ENCODE measurements around the gene PARPBP.
A peak's percentile ranks its signal among the peaks of the same experiment; 100 is the strongest.
"Not testable (repeated sequence)": the region's sequence is repeated elsewhere in the genome, so short reads cannot be mapped to it uniquely, and the experiment has no call there.

The PARPBP gene, protein sequence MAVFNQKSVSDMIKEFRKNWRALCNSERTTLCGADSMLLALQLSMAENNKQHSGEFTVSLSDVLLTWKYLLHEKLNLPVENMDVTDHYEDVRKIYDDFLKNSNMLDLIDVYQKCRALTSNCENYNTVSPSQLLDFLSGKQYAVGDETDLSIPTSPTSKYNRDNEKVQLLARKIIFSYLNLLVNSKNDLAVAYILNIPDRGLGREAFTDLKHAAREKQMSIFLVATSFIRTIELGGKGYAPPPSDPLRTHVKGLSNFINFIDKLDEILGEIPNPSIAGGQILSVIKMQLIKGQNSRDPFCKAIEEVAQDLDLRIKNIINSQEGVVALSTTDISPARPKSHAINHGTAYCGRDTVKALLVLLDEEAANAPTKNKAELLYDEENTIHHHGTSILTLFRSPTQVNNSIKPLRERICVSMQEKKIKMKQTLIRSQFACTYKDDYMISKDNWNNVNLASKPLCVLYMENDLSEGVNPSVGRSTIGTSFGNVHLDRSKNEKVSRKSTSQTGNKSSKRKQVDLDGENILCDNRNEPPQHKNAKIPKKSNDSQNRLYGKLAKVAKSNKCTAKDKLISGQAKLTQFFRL

DNA sequence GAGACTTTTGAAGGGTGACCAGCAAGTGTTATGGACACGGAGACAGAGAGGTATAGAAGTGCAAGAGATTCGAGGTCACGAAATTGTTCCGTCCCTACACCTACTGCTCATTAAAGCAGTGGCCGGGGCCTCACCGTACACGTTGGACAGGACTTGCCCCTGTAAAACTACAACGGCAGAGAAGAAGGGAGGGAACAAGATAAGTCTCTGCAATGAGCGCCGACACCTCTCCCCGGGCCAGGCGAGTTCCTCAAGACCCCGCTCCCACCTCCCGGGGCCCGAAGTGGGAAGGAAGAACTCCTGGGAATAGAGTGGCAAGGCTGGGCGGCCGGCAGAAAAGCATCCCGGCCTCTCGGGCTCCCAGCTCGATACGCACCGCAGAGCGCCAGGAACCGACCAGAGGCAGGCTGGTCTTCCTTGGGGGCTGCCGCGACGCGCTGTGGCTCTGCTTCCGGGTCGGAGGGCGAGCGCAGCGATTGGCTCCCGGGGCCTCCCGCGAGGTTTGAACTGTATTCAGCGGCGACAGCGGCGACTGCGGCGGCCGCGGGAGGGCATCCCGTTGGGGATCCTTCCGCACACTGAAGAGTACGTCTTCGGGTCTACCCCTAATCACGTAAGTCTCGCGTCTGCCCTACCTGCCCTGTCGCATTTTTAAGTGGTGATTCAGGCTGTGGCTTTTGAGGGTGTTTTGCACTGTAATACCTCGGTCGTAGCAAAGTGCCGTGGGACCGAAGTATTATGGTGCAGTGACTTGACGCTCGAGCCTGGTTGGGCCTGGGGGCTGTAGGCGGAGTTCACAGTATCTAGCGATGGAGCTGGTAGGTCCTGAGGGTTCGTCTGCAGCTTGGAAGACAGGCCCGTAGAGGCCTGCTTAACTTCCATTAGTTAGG is at the start of gene PARPBP, which contains the start of gene NUP37:
PARPBP (plus strand) TSS at position 510 of the 890 bp plus-strand sequence. CDS start 3,706 bp downstream, outside the sequence.
NUP37 (minus strand) TSS at position 441 of the 890 bp plus-strand sequence. CDS start 1,596 bp downstream, outside the sequence.
- no peak for TF ChIP-seq FOXK2 (IDR thresholded peaks at IDR 0.05)
- TF ChIP-seq L3MBTL2 (conservative IDR thresholded peaks at IDR 0.05) = peak; percentile 85
- no peak for TF ChIP-seq TARDBP (IDR thresholded peaks at IDR 0.05)
- no peak for TF ChIP-seq NFRKB (IDR thresholded peaks at IDR 0.05)
- no peak for TF ChIP-seq FOXA1 (IDR thresholded peaks at IDR 0.05)
- TF ChIP-seq ELF4 (IDR thresholded peaks at IDR 0.05) = peak; percentile 76
- peak; percentile 97 for TF ChIP-seq FOXM1 (IDR thresholded peaks at IDR 0.05; ENCODE audit: borderline replicate concordance)
- TF ChIP-seq SUZ12 (IDR thresholded peaks at IDR 0.05) = no peak
- no peak for TF ChIP-seq BHLHE40 (IDR thresholded peaks at IDR 0.05; ENCODE audit: borderline replicate concordance)
- TF ChIP-seq ZNF384 (IDR thresholded peaks at IDR 0.05) = no peak
- no peak for TF ChIP-seq HDGF (IDR thresholded peaks at IDR 0.05; ENCODE audit: borderline replicate concordance)
- no peak for TF ChIP-seq ARNT (IDR thresholded peaks at IDR 0.05)
- ChIA-PET POLR2A (interaction anchor here (0.8 to 1.8 kb wide), 3 partner anchors 13 to 175 kb away, joined by 3 to 5 read pairs (median 4); partner anchors contain the start of gene WASHC3), CTCF (interaction anchor here (0.6 to 0.7 kb wide), 2 partner anchors 54 to 175 kb away, joined by 3 to 5 read pairs; no protein-coding TSS in a partner anchor)
- DNase-seq (ENCODE audit: extremely low spot score) = peak; percentile 93

DNA sequence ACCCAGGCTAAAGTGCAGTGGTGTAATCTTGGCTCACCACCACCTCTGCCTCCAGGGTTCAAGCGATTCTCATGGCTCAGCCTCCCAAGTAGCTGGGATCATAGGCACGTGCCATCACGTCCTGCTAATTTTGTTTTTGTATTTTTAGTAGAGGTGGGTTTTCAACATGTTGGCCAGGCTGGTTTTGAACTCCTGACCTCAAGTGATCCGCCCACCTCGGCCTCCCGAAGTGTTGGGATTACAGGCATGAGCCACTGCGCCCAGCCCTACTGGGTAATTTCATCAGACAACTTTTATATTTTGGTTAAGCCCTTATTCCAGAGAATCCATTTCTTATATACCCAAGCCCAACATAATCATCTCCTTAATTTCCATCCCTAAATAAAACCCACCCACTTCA is 47.9 kb upstream of the PARPBP start:
- DNase-seq (ENCODE audit: extremely low spot score); POLR2A ChIA-PET; CTCF ChIA-PET: not testable (repeated sequence)

DNA sequence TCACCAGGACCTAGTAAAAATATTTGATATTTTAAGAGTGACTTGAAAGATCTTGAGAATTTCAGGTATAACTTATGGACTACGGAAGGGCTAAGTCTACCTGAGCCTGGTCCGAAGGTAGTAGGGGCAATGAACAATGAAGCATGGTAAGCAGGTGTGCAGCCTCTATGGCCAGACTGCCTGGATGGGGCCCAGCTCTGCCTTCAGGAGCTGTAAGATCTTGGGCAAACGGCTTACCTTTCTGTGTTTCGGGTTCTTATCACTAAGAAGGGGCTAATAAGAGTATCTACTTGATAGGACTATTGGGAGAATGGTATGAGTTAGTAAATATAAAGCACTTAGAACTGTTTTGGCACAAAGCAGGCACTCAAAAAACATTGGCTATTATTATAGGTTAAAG is 39.1 kb upstream of the PARPBP start:
- CTCF ChIA-PET = no interaction called here
- TF ChIP-seq BHLHE40 (IDR thresholded peaks at IDR 0.05; ENCODE audit: borderline replicate concordance) (no peak), L3MBTL2 (conservative IDR thresholded peaks at IDR 0.05) (no peak), NFRKB (IDR thresholded peaks at IDR 0.05) (no peak), FOXM1 (IDR thresholded peaks at IDR 0.05; ENCODE audit: borderline replicate concordance) (no peak), ZNF384 (IDR thresholded peaks at IDR 0.05) (no peak), CTBP1 (IDR thresholded peaks at IDR 0.05; ENCODE audit: borderline replicate concordance) (no peak), ELF4 (IDR thresholded peaks at IDR 0.05) (no peak), SUZ12 (IDR thresholded peaks at IDR 0.05) (no peak), SP1 (IDR thresholded peaks at IDR 0.05) (no peak), ARNT (IDR thresholded peaks at IDR 0.05) (no peak), LEF1 (IDR thresholded peaks at IDR 0.05; ENCODE audit: borderline replicate concordance) (no peak), FOXA1 (IDR thresholded peaks at IDR 0.05) (no peak), FOXK2 (IDR thresholded peaks at IDR 0.05) (no peak), TARDBP (IDR thresholded peaks at IDR 0.05) (no peak), HDGF (IDR thresholded peaks at IDR 0.05; ENCODE audit: borderline replicate concordance) (no peak)
- TF ChIP-seq, protein P1, sequence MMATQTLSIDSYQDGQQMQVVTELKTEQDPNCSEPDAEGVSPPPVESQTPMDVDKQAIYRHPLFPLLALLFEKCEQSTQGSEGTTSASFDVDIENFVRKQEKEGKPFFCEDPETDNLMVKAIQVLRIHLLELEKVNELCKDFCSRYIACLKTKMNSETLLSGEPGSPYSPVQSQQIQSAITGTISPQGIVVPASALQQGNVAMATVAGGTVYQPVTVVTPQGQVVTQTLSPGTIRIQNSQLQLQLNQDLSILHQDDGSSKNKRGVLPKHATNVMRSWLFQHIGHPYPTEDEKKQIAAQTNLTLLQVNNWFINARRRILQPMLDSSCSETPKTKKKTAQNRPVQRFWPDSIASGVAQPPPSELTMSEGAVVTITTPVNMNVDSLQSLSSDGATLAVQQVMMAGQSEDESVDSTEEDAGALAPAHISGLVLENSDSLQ (IDR thresholded peaks at IDR 0.05) = no peak
- DNase-seq (ENCODE audit: extremely low spot score) = no peak
- POLR2A ChIA-PET = no interaction called here

DNA sequence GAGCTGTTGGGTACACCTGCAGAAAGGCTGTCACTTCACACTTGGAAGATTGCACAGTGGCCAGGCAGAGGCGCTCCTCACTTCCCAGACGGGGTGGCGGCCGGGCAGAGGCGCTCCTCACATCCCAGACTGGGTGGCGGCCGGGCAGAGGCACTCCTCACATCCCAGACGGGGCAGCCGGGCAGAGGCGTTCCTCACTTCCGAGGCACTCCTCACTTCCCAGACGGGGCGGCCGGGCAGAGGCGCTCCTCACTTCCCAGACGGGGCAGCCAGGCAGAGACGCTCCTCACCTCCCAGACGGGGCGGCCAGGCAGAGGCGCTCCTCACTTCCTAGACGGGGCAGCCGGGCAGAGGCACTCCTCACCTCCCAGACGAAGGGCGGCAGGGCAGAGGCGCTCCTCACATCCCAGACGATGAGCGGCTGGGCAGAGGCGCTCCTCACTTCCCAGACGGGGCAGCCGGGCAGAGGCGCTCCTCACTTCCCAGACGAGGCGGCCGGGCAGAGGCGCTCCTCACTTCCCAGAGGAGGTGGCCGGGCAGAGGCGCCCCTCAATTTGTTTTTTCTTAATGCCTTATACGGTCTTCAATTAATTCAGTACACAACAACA is 30.7 kb upstream of the PARPBP start:
- CTCF ChIA-PET; DNase-seq (ENCODE audit: extremely low spot score); POLR2A ChIA-PET: not testable (repeated sequence)

DNA sequence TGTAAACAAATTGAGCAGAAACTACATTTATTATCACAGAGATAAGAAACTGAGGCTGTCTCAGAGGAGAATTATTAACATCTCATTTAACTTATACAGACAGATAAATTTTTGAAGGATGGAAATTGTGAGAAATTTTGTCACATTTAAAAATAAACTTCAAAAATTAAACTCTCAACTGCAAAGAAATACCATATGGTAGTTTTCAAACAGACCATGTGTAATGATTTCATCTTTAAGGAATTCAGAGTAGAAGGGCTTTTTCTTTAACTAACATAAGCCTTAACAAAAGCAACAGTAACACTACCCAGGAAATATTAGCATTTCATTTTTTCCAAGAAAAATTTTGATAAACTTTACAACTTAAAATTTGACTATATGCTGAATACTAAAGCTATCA is 26.7 kb upstream of the PARPBP start:
- ChIA-PET CTCF (interaction anchor here (1.0 kb wide), 1 partner anchor 63 kb away, joined by 4 read pairs; no protein-coding TSS in a partner anchor), POLR2A (no interaction called here)
- DNase-seq (ENCODE audit: extremely low spot score) = no peak
- TF ChIP-seq FOXM1 (IDR thresholded peaks at IDR 0.05; ENCODE audit: borderline replicate concordance) (no peak), LEF1 (IDR thresholded peaks at IDR 0.05; ENCODE audit: borderline replicate concordance) (no peak), SUZ12 (IDR thresholded peaks at IDR 0.05) (no peak), FOXK2 (IDR thresholded peaks at IDR 0.05) (no peak), ZNF384 (IDR thresholded peaks at IDR 0.05) (no peak), NFRKB (IDR thresholded peaks at IDR 0.05) (no peak), ARNT (IDR thresholded peaks at IDR 0.05) (no peak), BHLHE40 (IDR thresholded peaks at IDR 0.05; ENCODE audit: borderline replicate concordance) (no peak), L3MBTL2 (conservative IDR thresholded peaks at IDR 0.05) (no peak), SP1 (IDR thresholded peaks at IDR 0.05) (no peak)
- TF ChIP-seq, protein P1 (IDR thresholded peaks at IDR 0.05) = no peak

DNA sequence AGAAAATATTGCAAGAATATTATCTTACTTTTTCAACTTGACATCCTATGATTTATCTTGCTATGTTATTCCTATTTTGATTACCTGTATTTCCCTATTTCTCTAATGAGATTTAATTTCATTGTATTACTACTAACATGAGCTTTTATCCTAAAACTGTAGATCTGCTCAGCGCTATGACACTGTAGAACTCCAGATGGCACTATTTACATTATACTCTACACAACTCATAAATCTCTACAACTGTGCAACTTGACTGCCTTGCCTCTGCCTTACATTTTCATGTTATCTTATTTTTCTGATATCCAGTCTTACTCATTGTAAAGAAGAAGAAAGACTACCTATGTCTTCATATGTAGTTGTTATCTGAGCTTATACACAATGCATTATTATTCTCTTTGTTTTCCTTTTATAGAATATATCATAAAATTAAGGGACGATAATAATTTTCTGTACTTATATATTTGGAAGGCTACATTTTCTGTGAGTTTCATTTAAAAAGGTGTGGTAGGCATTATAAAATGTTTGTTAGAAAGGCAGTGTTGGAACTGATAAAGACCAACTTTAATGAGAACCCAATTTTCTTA is 24.2 kb upstream of the PARPBP start:
- peak; percentile 15 for DNase-seq (ENCODE audit: extremely low spot score)

More for the DNA sequence above, 24.2 kb upstream of the PARPBP start:
- ChIA-PET CTCF (interaction anchor here (0.6 kb wide), 1 partner anchor 26 kb away, joined by 3 read pairs; no protein-coding TSS in a partner anchor), POLR2A (no interaction called here)
- no peak for TF ChIP-seq CTBP1 (IDR thresholded peaks at IDR 0.05; ENCODE audit: borderline replicate concordance)
- TF ChIP-seq ZNF384 (IDR thresholded peaks at IDR 0.05) = no peak
- no peak for TF ChIP-seq TARDBP (IDR thresholded peaks at IDR 0.05)
- no peak for TF ChIP-seq LEF1 (IDR thresholded peaks at IDR 0.05; ENCODE audit: borderline replicate concordance)
- TF ChIP-seq SUZ12 (IDR thresholded peaks at IDR 0.05) = no peak
- TF ChIP-seq, protein P1 (IDR thresholded peaks at IDR 0.05) = peak; percentile 77

Measured in HEK293T (cell line).